Left lung (tissue), 10 donors: Measurements from ENCODE around the gene SEC16B. TPM values are rescaled to one million over a fixed set of nuclear protein-coding genes. Genes with fewer than 3 reads are reported as not detected.

Source experiments
- ATAC-seq: fragments of 200-7000 bp; cut with Tn5 transposase; one replicate; pipeline ENCODE4 v1.9.1; 2020; ENCODE audit warnings: moderate library complexity
- DNase-seq, 4 donors: peaks; one replicate each; pipeline ENCODE4 v3.0.0-alpha.2; 2013 to 2020
- H3K27ac ChIP-seq, 2 donors: fragments of 200-600 bp; sonication (generic) in 1 of 2; one replicate each; pipeline versions ENCODE4 v1.5.0 to v1.8.0; 2020 to 2021
- H3K27me3 ChIP-seq, 2 donors: fragments of 200-600 bp; sonication (generic) in 1 of 2; one replicate each; pipeline versions ENCODE4 v1.5.0 to v1.8.0; 2020 to 2021
- H3K36me3 ChIP-seq, 2 donors: fragments of 200-600 bp; sonication (generic) in 1 of 2; one replicate each; pipeline versions ENCODE4 v1.5.0 to v1.8.0; 2020 to 2021
- H3K4me1 ChIP-seq, 2 donors: fragments of 200-600 bp; one replicate each; pipeline ENCODE4 v1.8.0; 2021
- H3K4me3 ChIP-seq, 2 donors: fragments of 200-600 bp; sonication (generic) in 1 of 2; one replicate each; pipeline versions ENCODE4 v1.5.0 to v1.8.0; 2020 to 2021; ENCODE audit warnings: mild to moderate bottlenecking in 1 of 2
- H3K9me3 ChIP-seq, 2 donors: fragments of 200-600 bp; sonication (generic) in 1 of 2; one replicate each; pipeline versions ENCODE4 v1.5.0 to v1.8.0; 2020 to 2021
- intact Hi-C, 2 donors: fragments of 100-400 bp; cut with DNase I; formaldehyde crosslinking; loops; one replicate each; pipeline versions ENCODE4 v1.11.2 to v1.14.2; 2022
- polyA plus RNA-seq, 6 donors: library from polyadenylated mRNA; unstranded; fragments of 120-200 nt; gene quantifications; one replicate each; pipeline ENCODE4 v1.2.1, GENCODE V29; 2013; ENCODE audit not compliant: insufficient read length in 6 of 6
- total RNA-seq, 2 donors: library from RNA; stranded (reverse); fragmentation: NEBNext Ultra II Directional; extraction: Animal tissue kit (Norgen Biotek cat#: 25700); gene quantifications; one replicate each; pipeline ENCODE4 v1.2.1, GENCODE V29; 2021
- TF ChIP-seq, protein P1 (sequence below), 2 donors: fragments of 200-600 bp; sonication (generic) in 1 of 2; IDR thresholded peaks; one replicate each; pipeline versions ENCODE4 v1.5.0 to v1.8.0; 2021; ENCODE audit warnings: antibody characterized with exemption in 2 of 2
- donor health status: DM: no; HTN: yes; CAD: no.
- donor health status: DM: no; HTN: no; CAD: no.

The SEC16B gene
- total and polyA plus RNA-seq, 8 donors, result 1.8 to 6.9 (median 3.9) TPM

DNA sequence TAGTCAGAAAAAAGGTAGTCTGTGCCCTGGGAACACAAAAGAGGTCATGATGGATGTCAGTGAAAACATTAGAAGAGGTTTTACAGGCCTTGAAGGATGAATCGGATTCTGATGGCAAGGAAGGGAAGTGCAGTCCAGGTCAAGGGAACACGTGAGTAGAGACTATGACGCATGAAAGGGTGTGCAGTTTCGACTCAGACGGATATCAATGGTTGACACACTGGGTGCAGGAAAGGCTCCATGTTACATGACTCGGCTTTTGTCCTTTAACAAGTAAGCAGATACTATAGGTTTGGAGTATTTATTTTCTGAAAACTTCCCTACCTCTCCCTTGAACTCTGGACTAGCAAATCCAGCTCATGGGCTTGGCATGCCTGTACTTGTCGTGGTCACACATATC lies 55.3 kb downstream of the SEC16B start:
- ATAC-seq, result no peak
- intact Hi-C loops, result no loop called here

DNA sequence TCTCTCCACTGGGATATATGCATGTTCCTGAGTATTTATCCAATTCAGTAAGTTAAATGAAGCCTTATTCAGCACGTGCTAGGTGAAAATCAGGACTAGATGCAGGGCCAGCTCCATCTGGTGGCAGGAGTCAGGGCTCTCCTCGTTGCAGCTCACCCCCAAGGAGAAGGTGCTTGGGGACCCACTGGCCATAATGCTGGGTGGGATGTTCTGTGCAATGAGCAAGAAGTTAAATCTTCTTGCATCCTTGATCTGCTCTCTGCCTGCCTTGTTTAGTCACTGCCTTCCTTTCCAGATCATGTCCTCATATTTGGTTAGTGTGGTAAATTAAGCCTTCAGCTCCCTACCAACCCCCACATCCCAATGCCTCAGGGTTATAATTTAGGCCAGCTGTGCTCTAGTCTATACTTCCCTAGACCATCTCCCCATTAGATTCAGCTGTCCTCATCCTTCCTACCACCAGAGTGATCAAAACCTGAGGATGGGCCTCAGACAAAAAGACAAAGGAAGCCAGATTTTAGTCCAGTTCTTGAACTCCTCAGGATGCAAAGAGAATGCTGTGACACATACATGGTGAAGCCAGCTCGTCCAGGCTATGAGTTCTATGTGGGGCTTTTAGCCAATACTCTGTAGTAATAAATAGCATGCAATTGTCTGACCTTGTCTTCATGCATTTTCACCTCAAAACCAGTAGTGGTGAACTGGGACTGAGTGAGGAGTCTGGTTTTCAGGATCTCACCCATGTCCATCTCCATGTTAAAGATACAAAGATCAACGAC lies 55.9 kb downstream of the SEC16B start:
- DNase-seq (peak in 1 of 4 donors; percentile 16), ATAC-seq (peak; percentile 48)
- H3K9me3 ChIP-seq, result no peaks in the 10 kb centered on the region
- H3K27ac ChIP-seq, result no peak overlapping the region
- H3K4me1 ChIP-seq, result no peaks in the 10 kb centered on the region
- TF ChIP-seq, protein P1, sequence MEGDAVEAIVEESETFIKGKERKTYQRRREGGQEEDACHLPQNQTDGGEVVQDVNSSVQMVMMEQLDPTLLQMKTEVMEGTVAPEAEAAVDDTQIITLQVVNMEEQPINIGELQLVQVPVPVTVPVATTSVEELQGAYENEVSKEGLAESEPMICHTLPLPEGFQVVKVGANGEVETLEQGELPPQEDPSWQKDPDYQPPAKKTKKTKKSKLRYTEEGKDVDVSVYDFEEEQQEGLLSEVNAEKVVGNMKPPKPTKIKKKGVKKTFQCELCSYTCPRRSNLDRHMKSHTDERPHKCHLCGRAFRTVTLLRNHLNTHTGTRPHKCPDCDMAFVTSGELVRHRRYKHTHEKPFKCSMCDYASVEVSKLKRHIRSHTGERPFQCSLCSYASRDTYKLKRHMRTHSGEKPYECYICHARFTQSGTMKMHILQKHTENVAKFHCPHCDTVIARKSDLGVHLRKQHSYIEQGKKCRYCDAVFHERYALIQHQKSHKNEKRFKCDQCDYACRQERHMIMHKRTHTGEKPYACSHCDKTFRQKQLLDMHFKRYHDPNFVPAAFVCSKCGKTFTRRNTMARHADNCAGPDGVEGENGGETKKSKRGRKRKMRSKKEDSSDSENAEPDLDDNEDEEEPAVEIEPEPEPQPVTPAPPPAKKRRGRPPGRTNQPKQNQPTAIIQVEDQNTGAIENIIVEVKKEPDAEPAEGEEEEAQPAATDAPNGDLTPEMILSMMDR (IDR thresholded peaks at IDR 0.05), result peak in 1 of 2 donors; percentile 27
- intact Hi-C loops, result no loop called here
- H3K27me3 ChIP-seq, result no peaks in the 10 kb centered on the region
- no peak overlapping the region for H3K4me3 ChIP-seq
- no peaks in the 10 kb centered on the region for H3K36me3 ChIP-seq

More for the DNA sequence above, 55.3 kb downstream of the SEC16B start:
- Histone ChIP-seq H3K4me1 (no peaks in the 10 kb centered on the region), H3K27ac (no peak overlapping the region), H3K36me3 (no peaks in the 10 kb centered on the region), H3K27me3 (no peaks in the 10 kb centered on the region), H3K9me3 (no peaks in the 10 kb centered on the region), H3K4me3 (no peak overlapping the region)
- TF ChIP-seq, protein P1 (IDR thresholded peaks at IDR 0.05), result no peak
- no peak for DNase-seq

DNA sequence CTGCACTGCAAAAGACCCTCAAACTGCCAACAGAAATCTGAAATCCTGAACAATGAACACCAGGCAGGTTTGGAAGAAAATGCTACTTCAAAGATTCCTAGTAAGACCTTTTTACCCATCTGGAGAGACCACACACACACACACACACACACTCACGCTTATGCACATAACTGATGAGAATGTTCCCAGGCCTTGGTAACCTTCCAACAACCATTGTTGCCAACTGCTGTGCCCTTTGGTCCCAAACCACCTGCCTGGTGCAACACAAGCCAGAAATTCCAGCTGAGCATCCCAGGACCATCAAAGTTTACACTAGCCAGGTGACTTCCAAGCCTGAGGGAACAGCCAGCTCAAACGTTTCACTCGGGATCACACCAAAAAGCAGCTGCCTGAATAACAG lies 56.9 kb downstream of the SEC16B start:
- no peak for DNase-seq
- Histone ChIP-seq H3K4me1 (no peaks in the 10 kb centered on the region), H3K27me3 (no peaks in the 10 kb centered on the region), H3K4me3 (no peak overlapping the region), H3K27ac (no peak overlapping the region), H3K9me3 (no peaks in the 10 kb centered on the region), H3K36me3 (no peaks in the 10 kb centered on the region)
- intact Hi-C loops, result no loop called here
- TF ChIP-seq, protein P1 (IDR thresholded peaks at IDR 0.05), result no peak
- ATAC-seq, result no peak

DNA sequence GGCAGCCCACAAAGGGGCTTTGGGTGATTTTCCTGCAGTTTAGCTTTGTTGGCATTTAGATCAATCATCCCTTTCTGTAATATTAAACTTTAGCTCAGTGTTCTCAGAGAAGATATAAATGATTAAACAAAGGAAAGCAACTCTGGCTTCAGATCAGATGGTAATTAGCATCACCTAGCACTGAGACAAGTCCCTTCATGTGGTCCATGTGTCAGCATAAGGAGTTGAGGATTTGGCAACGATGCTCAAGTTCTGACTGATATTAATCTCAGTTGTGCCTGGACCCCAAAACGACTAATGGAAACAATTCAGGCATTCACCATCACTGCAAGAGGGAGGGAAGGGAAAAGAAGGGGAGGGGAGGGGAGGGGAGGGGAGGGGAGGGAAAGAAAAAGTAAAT lies 60.4 kb downstream of the SEC16B start:
- ATAC-seq, result no peak
- intact Hi-C loops, result no loop called here

DNA sequence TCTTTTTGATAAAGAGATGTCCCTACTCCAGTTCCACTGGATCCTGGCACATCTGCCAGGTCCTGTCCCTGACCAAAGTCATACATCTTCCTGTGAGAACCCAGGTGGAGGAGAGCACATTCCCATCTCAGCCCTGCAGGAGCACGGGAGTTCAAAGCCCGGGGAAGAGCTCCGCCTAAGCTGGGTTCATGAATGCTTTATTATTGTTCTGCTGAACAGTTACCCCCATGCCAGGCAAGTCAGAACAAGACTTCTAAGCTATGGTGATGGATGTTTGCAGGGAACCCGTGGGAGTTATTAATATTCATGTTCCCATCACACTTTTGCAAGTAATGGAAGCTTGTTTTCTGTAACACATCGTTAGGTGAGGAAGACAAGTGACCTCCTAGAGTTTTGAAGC lies 62.9 kb downstream of the SEC16B start:
- H3K27me3 ChIP-seq, result no peaks in the 10 kb centered on the region
- TF ChIP-seq, protein P1 (IDR thresholded peaks at IDR 0.05), result no peak
- no peaks in the 10 kb centered on the region for H3K4me1 ChIP-seq
- DNase-seq (no peak), ATAC-seq (no peak)
- intact Hi-C loops, result no loop called here
- H3K9me3 ChIP-seq, result no peaks in the 10 kb centered on the region
- H3K36me3 ChIP-seq, result no peaks in the 10 kb centered on the region
- no peak overlapping the region for H3K4me3 ChIP-seq
- no peak overlapping the region for H3K27ac ChIP-seq

More for the DNA sequence above, 60.4 kb downstream of the SEC16B start:
- H3K9me3 ChIP-seq, result no peaks in the 10 kb centered on the region
- no peak overlapping the region for H3K4me3 ChIP-seq
- H3K27ac ChIP-seq, result no peak overlapping the region
- TF ChIP-seq, protein P1 (IDR thresholded peaks at IDR 0.05), result no peak
- H3K4me1 ChIP-seq, result no peaks in the 10 kb centered on the region
- no peak for DNase-seq
- H3K27me3 ChIP-seq, result no peaks in the 10 kb centered on the region
- H3K36me3 ChIP-seq, result no peaks in the 10 kb centered on the region
